H1 (cell line): Measurements from ENCODE around the gene CRYBG1. TPM values are rescaled to one million over a fixed set of nuclear protein-coding genes. Genes with fewer than 3 reads are reported as not detected.

Source experiments
- CTCF ChIA-PET: fragments of 300-600 bp; sonication (Branson Sonifier 250); formaldehyde crosslinking; loops from one replicate; lab custom pipeline; 2021; ENCODE audit not compliant: partially characterized antibody; lab: Charles Lee
- POLR2A ChIA-PET: fragments of 300-600 bp; sonication (Branson Sonifier 250); formaldehyde crosslinking; loops from one replicate; lab custom pipeline; 2021; ENCODE audit warnings: inconsistent platforms; ENCODE audit not compliant: partially characterized antibody; lab: Charles Lee
- DNase-seq, 2 experiments: peaks; one replicate each; pipeline versions ENCODE4 v3.0.0 to v3.0.0-alpha.2; 2010 to 2022; ENCODE audit warnings: low spot score in 2 of 2, low read depth in 1 of 2, mixed read lengths in 1 of 2
- FAIRE-seq: peaks from 2 replicates; lab custom pipeline; 2011; peaks lifted over from hg19 to GRCh38; lab: Jason Lieb, UNC
- H2AFZ ChIP-seq: 2 replicates; pipeline ENCODE4 v1.8.1; 2012; ENCODE audit warnings: low read length, inconsistent platforms
- H2AK5ac ChIP-seq: 2 replicates; pipeline ENCODE4 v1.6.1; 2013; ENCODE audit warnings: low read depth, low read length
- H2BK120ac ChIP-seq: replicated peaks from 2 replicates; pipeline ENCODE3; 2013; ENCODE audit warnings: low read depth, low read length, inconsistent platforms
- H2BK12ac ChIP-seq: 2 replicates; pipeline ENCODE4 v1.6.1; 2013; ENCODE audit warnings: low read depth, low read length
- H2BK15ac ChIP-seq: 2 replicates; pipeline ENCODE4 v1.6.1; 2013; ENCODE audit warnings: low read length
- H2BK20ac ChIP-seq: 2 replicates; pipeline ENCODE4 v1.6.1; 2013; ENCODE audit warnings: low read length
- H2BK5ac ChIP-seq: 2 replicates; pipeline ENCODE4 v1.6.1; 2013; ENCODE audit warnings: low read depth, low read length
- H3K14ac ChIP-seq: 2 replicates; pipeline ENCODE4 v1.6.1; 2013; ENCODE audit warnings: inconsistent platforms; ENCODE audit not compliant: insufficient read length
- H3K18ac ChIP-seq: 2 replicates; pipeline ENCODE4 v1.6.1; 2013; ENCODE audit warnings: low read length; ENCODE audit errors: extremely low read depth
- H3K23ac ChIP-seq: 2 replicates; pipeline ENCODE4 v1.6.1; 2013; ENCODE audit warnings: inconsistent platforms; ENCODE audit not compliant: insufficient read length
- H3K23me2 ChIP-seq: 2 replicates; pipeline ENCODE4 v1.6.1; 2013; ENCODE audit warnings: low read depth, low read length
- H3K27ac ChIP-seq: 2 replicates; pipeline ENCODE4 v1.6.1; 2011; ENCODE audit warnings: low read depth, low read length, inconsistent platforms
- H3K27me3 ChIP-seq, 4 experiments: replicated peaks in 1 of 4; 1 replicate in 1 of 4; 2 replicates in 3 of 4; pipeline versions ENCODE4 v1.6.1 to v1.8.1; 2011 to 2013; ENCODE audit warnings: low read length in 3 of 4, mild to moderate bottlenecking in 3 of 4, inconsistent platforms in 2 of 4, mixed read lengths in 2 of 4, moderate library complexity in 1 of 4; ENCODE audit not compliant: control insufficient read depth in 3 of 4, insufficient read depth in 3 of 4; ENCODE audit errors: extremely low read depth in 1 of 4
- H3K36me3 ChIP-seq, 4 experiments: 2 replicates each; pipeline versions ENCODE4 v1.6.1 to v1.8.1; 2011 to 2013; ENCODE audit warnings: mild to moderate bottlenecking in 4 of 4, low read length in 3 of 4, moderate library complexity in 2 of 4, control low read depth in 1 of 4, inconsistent platforms in 1 of 4; ENCODE audit not compliant: insufficient read depth in 4 of 4, control insufficient read depth in 2 of 4
- H3K4ac ChIP-seq: replicated peaks from 2 replicates; pipeline ENCODE3; 2013; ENCODE audit warnings: low read length, low read depth, mixed read lengths, inconsistent platforms; ENCODE audit not compliant: insufficient read length
- H3K4me1 ChIP-seq, 4 experiments: replicated peaks in 1 of 4; 1 replicate in 1 of 4; 2 replicates in 3 of 4; pipeline versions ENCODE4 v1.6.1 to v1.8.1; 2011 to 2013; ENCODE audit warnings: low read length in 3 of 4, inconsistent platforms in 2 of 4, mixed read lengths in 1 of 4; ENCODE audit not compliant: insufficient read depth in 4 of 4, control insufficient read depth in 3 of 4
- H3K4me2 ChIP-seq, 2 experiments: 2 replicates each; pipeline versions ENCODE4 v1.6.1 to v1.8.1; 2011 to 2013; ENCODE audit warnings: low read depth in 2 of 2, low read length in 2 of 2, control low read depth in 1 of 2, inconsistent platforms in 1 of 2, mild to moderate bottlenecking in 1 of 2; ENCODE audit not compliant: insufficient read depth in 1 of 2
- H3K4me3 ChIP-seq, 4 experiments: fragments of 200-600, 300-600 bp in 1 of 4; sonication (generic), shearing (Covaris generic), sonication (Bioruptor Twin) in 1 of 4; 2 replicates each; pipeline versions ENCODE4 v1.5.1 to v1.8.1; 2011 to 2016; ENCODE audit warnings: low read length in 4 of 4, low read depth in 3 of 4, control low read depth in 2 of 4, inconsistent platforms in 2 of 4, mild to moderate bottlenecking in 2 of 4, mixed read lengths in 1 of 4, moderate library complexity in 1 of 4; ENCODE audit not compliant: insufficient read depth in 2 of 4; ENCODE audit errors: extremely low read depth in 1 of 4
- H3K56ac ChIP-seq: replicated peaks from 2 replicates; pipeline ENCODE3; 2013; ENCODE audit warnings: low read depth, mild to moderate bottlenecking, mixed read lengths, low read length, inconsistent platforms; ENCODE audit not compliant: insufficient read length
- H3K79me1 ChIP-seq: 2 replicates; pipeline ENCODE4 v1.6.1; 2013; ENCODE audit warnings: low read depth, low read length, control low read depth
- H3K79me2 ChIP-seq, 2 experiments: 2 replicates each; pipeline versions ENCODE4 v1.6.1 to v1.8.1; 2012 to 2013; ENCODE audit warnings: low read length in 2 of 2, mild to moderate bottlenecking in 2 of 2, inconsistent platforms in 1 of 2; ENCODE audit not compliant: insufficient read depth in 2 of 2, control insufficient read depth in 1 of 2
- H3K9ac ChIP-seq, 4 experiments: replicated peaks in 1 of 4; 1 replicate in 1 of 4; 2 replicates in 3 of 4; pipeline versions ENCODE4 v1.6.1 to v1.8.1; 2011 to 2013; ENCODE audit warnings: low read depth in 3 of 4, low read length in 3 of 4, control low read depth in 2 of 4, mild to moderate bottlenecking in 2 of 4, moderate library complexity in 2 of 4, inconsistent platforms in 1 of 4; ENCODE audit errors: extremely low read depth in 1 of 4
- H3K9me3 ChIP-seq, 2 experiments: 2 replicates each; pipeline versions ENCODE4 v1.6.1 to v1.8.1; 2012 to 2013; ENCODE audit warnings: mild to moderate bottlenecking in 2 of 2, moderate library complexity in 2 of 2, control low read depth in 1 of 2, inconsistent platforms in 1 of 2, low read depth in 1 of 2, low read length in 1 of 2, mixed read lengths in 1 of 2; ENCODE audit not compliant: insufficient read depth in 2 of 2
- H4K20me1 ChIP-seq, 2 experiments: replicated peaks in 1 of 2; 2 replicates each; pipeline versions ENCODE3 to v1.8.1; 2011 to 2013; ENCODE audit warnings: inconsistent platforms in 2 of 2, low read length in 2 of 2, mild to moderate bottlenecking in 1 of 2; ENCODE audit not compliant: insufficient read depth in 2 of 2, control insufficient read depth in 1 of 2
- H4K5ac ChIP-seq: 2 replicates; pipeline ENCODE4 v1.6.1; 2013; ENCODE audit warnings: low read length, low read depth, mixed read lengths, inconsistent platforms; ENCODE audit not compliant: insufficient read length
- H4K8ac ChIP-seq: 2 replicates; pipeline ENCODE4 v1.8.0; 2013; ENCODE audit warnings: mild to moderate bottlenecking, moderate library complexity, low read length, inconsistent platforms; ENCODE audit not compliant: insufficient read depth; ENCODE audit errors: extremely low read depth
- H4K91ac ChIP-seq: replicated peaks from 2 replicates; pipeline ENCODE3; 2013; ENCODE audit warnings: low read length, mixed read lengths, inconsistent platforms; ENCODE audit not compliant: insufficient read length
- ASH2L ChIP-seq: fragments of 200-600, 300-600 bp; sonication (generic); IDR thresholded peaks from one replicate; pipeline ENCODE4 v1.7.1; 2017; ENCODE audit warnings: low read length
- GTF2F1 ChIP-seq: IDR thresholded peaks from 2 replicates; pipeline ENCODE4 v1.6.1; 2012; ENCODE audit warnings: low read depth, low read length, improper control_type of control experiment, borderline replicate concordance
- HDAC6 ChIP-seq: IDR thresholded peaks from one replicate; pipeline ENCODE4 v1.7.1; 2012; ENCODE audit warnings: low read depth, mild to moderate bottlenecking, inconsistent platforms, low read length, moderate library complexity
- KDM4A ChIP-seq: IDR thresholded peaks from one replicate; pipeline ENCODE4 v1.7.1; 2012; ENCODE audit warnings: low read depth, mild to moderate bottlenecking, moderate library complexity, low read length, inconsistent platforms; ENCODE audit not compliant: severe bottlenecking
- NRF1 ChIP-seq: IDR thresholded peaks from 2 replicates; pipeline ENCODE4 v1.6.1; 2011; ENCODE audit warnings: mild to moderate bottlenecking, low read depth, low read length, improper control_type of control experiment
- RBBP5 ChIP-seq: IDR thresholded peaks from 2 replicates; pipeline ENCODE4 v1.7.1; 2012; ENCODE audit warnings: low read depth, mild to moderate bottlenecking, inconsistent platforms, low read length, moderate library complexity, borderline replicate concordance
- SAP30 ChIP-seq: fragments of 300-600 bp; sonication (generic); IDR thresholded peaks from 2 replicates; pipeline ENCODE4 v1.7.1; 2012; ENCODE audit warnings: low read length, moderate library complexity, mild to moderate bottlenecking, inconsistent platforms; ENCODE audit not compliant: insufficient read depth, insufficient replicate concordance
- TEAD4 ChIP-seq: IDR thresholded peaks from 2 replicates; pipeline ENCODE4 v1.6.1; 2012; ENCODE audit warnings: low read depth, low read length, inconsistent platforms, mixed read lengths
- WGBS, 2 experiments: shearing (Covaris generic) in 1 of 2; methylation state at CpG; one replicate each; pipeline versions ENCODE4 v1.1.6 to v1.1.7; 2013 to 2015; ENCODE audit warnings: low lambda C conversion rate in 2 of 2, mixed read lengths in 2 of 2, inconsistent platforms in 1 of 2, low coverage in 1 of 2, missing lambda C conversion rate in 1 of 2; ENCODE audit not compliant: insufficient replicate concordance in 2 of 2, insufficient coverage in 1 of 2, insufficient read length in 1 of 2; ENCODE audit errors: extremely low coverage in 1 of 2, missing lambda C conversion rate in 1 of 2; 5-methylcytosine and 5-hydroxymethylcytosine counted together
- polyA plus RNA-seq, 7 experiments: library from polyadenylated mRNA; depleted of rRNA in 3 of 7; stranded (reverse) in 5 of 7; unstranded in 2 of 7; fragments of >200 nt in 5 of 7; fragments of 200-250 nt in 2 of 7; gene quantifications; 1 replicate in 5 of 7; 2 replicates in 1 of 7; 4 replicates in 1 of 7; pipeline versions ENCODE4 v1.2.1 to v1.2.3, GENCODE V29; 2011 to 2013; ENCODE audit warnings: missing spikeins in 2 of 7, mixed read lengths in 2 of 7
- total RNA-seq: library from RNA; stranded (reverse); fragmentation: NEBNext Ultra II Directional; extraction: Animal tissue kit (Norgen Biotek cat#: 25700); gene quantifications from 2 replicates; pipeline ENCODE4 v1.2.1, GENCODE V29; 2021
- TF ChIP-seq, protein P1 (sequence below): IDR thresholded peaks from 2 replicates; pipeline ENCODE4 v1.6.1; 2011; ENCODE audit warnings: low read depth, mild to moderate bottlenecking, low read length; ENCODE audit not compliant: insufficient read depth

The CRYBG1 gene
- total and polyA plus RNA-seq, 2 of the 8 experiments (the other 6 are each of a cell fraction or from before 2014, with no cell fraction given): 2.2 to 11.6 TPM

DNA sequence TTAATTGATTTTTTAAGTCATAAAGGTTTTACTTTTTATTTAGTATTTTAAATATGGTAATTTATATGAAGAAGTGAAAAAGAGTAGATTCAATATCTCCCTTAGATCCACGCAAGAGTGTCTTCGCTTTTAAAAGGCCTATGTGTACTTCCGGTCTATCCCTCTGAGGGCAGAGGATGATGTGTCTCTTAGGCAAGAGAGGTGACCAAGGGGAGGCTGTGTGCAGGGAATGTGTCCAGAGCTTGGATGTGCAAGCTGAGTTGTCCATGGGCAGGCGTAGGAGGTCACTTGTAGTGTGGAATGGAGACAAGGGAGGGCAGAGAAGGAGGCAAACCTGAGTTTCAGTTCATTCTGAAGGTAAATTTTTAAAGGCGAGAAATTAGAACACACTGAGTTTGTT is 113.9 kb downstream of the CRYBG1 start:
- Histone ChIP-seq H3K18ac (no peak overlapping the region), H2BK5ac (no peak overlapping the region), H3K4me1 (no peaks in the 10 kb centered on the region), H4K8ac (no peak overlapping the region), H3K79me2 (no peaks in the 10 kb centered on the region), H3K27ac (no peak overlapping the region), H3K4me2 (no peak overlapping the region), H3K23ac (no peak overlapping the region), H2BK20ac (no peak overlapping the region), H4K91ac (no peak overlapping the region), H2BK12ac (no peak overlapping the region), H3K14ac (no peak overlapping the region), H2BK15ac (no peak overlapping the region), H3K79me1 (no peaks in the 10 kb centered on the region), H4K20me1 (no peaks in the 10 kb centered on the region), H2AFZ (no peak overlapping the region), H3K9me3 (no peaks in the 10 kb centered on the region), H3K23me2 (no peaks in the 10 kb centered on the region; the same call in 1 of the 2 replicates), H3K27me3 (no peaks in the 10 kb centered on the region), H3K56ac (no peak overlapping the region), H3K9ac (no peak overlapping the region), H2BK120ac (no peak overlapping the region), H4K5ac (no peak overlapping the region), H3K36me3 (no peaks in the 10 kb centered on the region), H3K4me3 (no peak overlapping the region), H3K4ac (no peak overlapping the region), H2AK5ac (no peak overlapping the region)
- DNase-seq (no peak), FAIRE-seq (no peak)
- CTCF ChIA-PET: interaction anchor here (0.9 to 1.2 kb wide), 3 partner anchors 15 to 92 kb away, joined by 3 to 4 read pairs (median 3); no protein-coding TSS in a partner anchor
- POLR2A ChIA-PET: no interaction called here
- 91% methylated on average over 5 of the region's 5 CpGs; no CpG with 5 or more reads in 1 of the 2 experiments for WGBS, 2 experiments
- TF ChIP-seq KDM4A (no peak), HDAC6 (no peak), TEAD4 (no peak), ASH2L (no peak), RBBP5 (no peak), SAP30 (no peak), GTF2F1 (no peak), NRF1 (no peak)
- TF ChIP-seq, protein P1, sequence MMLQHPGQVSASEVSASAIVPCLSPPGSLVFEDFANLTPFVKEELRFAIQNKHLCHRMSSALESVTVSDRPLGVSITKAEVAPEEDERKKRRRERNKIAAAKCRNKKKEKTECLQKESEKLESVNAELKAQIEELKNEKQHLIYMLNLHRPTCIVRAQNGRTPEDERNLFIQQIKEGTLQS: no peak
